NB4 (cell line): ENCODE results near the gene FYCO1.

Experiments
- CTCF ChIP-seq: IDR thresholded peaks from one replicate; pipeline ENCODE4 v1.5.1; 2012; ENCODE audit warnings: low read depth, low read length
- MYC ChIP-seq: IDR thresholded peaks from 2 replicates; pipeline ENCODE4 v1.6.1; 2011; ENCODE audit warnings: low read depth, low read length

GRCh38 chr3:45873638-45874037 is 122.0 kb downstream of the FYCO1 start:
- no peak for TF ChIP-seq CTCF
- no peak for TF ChIP-seq MYC
